ENCODE results near the gene TENT4A. TPM values are rescaled to one million over a fixed set of nuclear protein-coding genes. Genes with fewer than 3 reads are reported as not detected.

The TENT4A gene
- total RNA-seq, 1 experiment from 2014 or later, result 25.6 TPM

DNA sequence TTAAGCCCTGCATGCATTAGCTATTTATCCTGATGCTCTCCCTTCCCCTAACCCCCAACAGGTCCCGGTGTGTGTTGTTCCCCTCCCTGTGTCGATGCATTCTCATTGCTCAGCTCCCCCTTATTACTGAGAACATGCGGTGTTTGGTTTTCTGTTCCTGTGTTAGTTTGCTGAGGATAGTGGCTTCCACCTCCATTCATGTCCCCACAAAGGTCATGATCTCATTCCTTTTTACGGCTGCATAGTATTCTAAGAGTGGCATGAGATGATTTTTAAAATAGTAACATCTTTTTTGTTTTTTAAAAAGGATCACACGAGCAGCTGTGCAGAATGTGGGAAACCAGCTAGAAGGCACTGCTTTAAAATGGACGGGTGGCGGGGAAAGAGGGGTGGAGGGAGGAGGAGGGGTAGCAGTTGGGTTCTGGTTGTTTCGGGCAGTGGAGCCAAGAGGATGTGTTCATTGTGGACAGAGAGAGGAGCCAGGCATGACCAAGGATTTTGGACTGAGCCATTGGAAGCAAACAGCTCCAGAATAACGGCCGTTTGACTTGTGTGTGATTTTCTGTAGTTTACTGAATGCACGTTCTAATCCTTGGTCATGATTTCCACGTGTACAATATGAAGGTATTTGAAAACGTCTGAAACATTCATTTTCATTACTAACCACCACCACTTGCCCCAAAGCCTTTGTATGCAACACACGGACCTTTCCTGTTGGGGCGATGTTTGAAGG, 1.7 kb upstream of the TENT4A start:
- no peak overlapping the region for H2AK5ac ChIP-seq (ENCODE audit: insufficient read length, low read length)
- H4K5ac ChIP-seq (ENCODE audit: insufficient read length, low read depth, low read length), result no peak overlapping the region
- no peak overlapping the region for H2AFZ ChIP-seq (ENCODE audit: low read length)
- no peak for DNase-seq
- no peak overlapping the region for H3K9ac ChIP-seq (ENCODE audit: extremely low read depth, insufficient read length, low read length)
- H3K27me3 ChIP-seq (ENCODE audit: insufficient read depth, low read length), result no peaks in the 10 kb centered on the region
- peaks cover 11% of the 10 kb centered on the region; the same call in 1 of the 2 replicates for H3K79me2 ChIP-seq (ENCODE audit: insufficient read depth, low read length)
- peaks cover 0 to 5% (median 0%) of the 10 kb centered on the region in 3 experiments; a peak in 2 of 7 replicates for H3K36me3 Mint-ChIP-seq (ENCODE audit: insufficient read depth in 1 of 3, low read depth in 3 of 3)
- no peak overlapping the region for H2BK5ac ChIP-seq (ENCODE audit: insufficient read length, low read length)
- H3K27me3 Mint-ChIP-seq (ENCODE audit: low read depth), result peaks cover 19% of the 10 kb centered on the region
- no peaks in the 10 kb centered on the region; a peak in 2 of 5 replicates for H3K9me3 Mint-ChIP-seq
- no peak overlapping the region for H3K27ac Mint-ChIP-seq
- H2BK12ac ChIP-seq (ENCODE audit: insufficient read length, low read depth, low read length), result no peak overlapping the region
- H3K4me1 ChIP-seq (ENCODE audit: insufficient read depth, low read length), result no peaks in the 10 kb centered on the region; the same call in 1 of the 2 replicates
- TF ChIP-seq, protein P1, sequence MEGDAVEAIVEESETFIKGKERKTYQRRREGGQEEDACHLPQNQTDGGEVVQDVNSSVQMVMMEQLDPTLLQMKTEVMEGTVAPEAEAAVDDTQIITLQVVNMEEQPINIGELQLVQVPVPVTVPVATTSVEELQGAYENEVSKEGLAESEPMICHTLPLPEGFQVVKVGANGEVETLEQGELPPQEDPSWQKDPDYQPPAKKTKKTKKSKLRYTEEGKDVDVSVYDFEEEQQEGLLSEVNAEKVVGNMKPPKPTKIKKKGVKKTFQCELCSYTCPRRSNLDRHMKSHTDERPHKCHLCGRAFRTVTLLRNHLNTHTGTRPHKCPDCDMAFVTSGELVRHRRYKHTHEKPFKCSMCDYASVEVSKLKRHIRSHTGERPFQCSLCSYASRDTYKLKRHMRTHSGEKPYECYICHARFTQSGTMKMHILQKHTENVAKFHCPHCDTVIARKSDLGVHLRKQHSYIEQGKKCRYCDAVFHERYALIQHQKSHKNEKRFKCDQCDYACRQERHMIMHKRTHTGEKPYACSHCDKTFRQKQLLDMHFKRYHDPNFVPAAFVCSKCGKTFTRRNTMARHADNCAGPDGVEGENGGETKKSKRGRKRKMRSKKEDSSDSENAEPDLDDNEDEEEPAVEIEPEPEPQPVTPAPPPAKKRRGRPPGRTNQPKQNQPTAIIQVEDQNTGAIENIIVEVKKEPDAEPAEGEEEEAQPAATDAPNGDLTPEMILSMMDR (conservative IDR thresholded peaks at IDR 0.05), result no peak
- H2BK20ac ChIP-seq (ENCODE audit: low read depth, low read length, poor library complexity, severe bottlenecking), result no peak overlapping the region
- H4K8ac ChIP-seq (replicated peaks; ENCODE audit: insufficient read length, low read depth, low read length), result no peak overlapping the region
- H4K91ac ChIP-seq (ENCODE audit: insufficient read length, low read depth, low read length), result no peak overlapping the region
- no peak overlapping the region for H3K14ac ChIP-seq (ENCODE audit: insufficient read depth, low read length)
- no peak overlapping the region for H3K56ac ChIP-seq (ENCODE audit: insufficient read length, low read depth, low read length)
- peaks cover 11% of the 10 kb centered on the region for H3K23me2 ChIP-seq (ENCODE audit: insufficient read length, low read depth, low read length, poor library complexity, severe bottlenecking)
- peak overlapping the region; percentile 79 to 90 for H3K4me3 Mint-ChIP-seq
- no peaks in the 10 kb centered on the region for H3K9me3 ChIP-seq (ENCODE audit: control insufficient read depth, low read depth, low read length)
- no peak overlapping the region for H3K27ac ChIP-seq (ENCODE audit: insufficient read length, low read depth, low read length)
- peak overlapping the region; percentile 87 for H3K4me2 ChIP-seq (ENCODE audit: insufficient read depth, insufficient read length, low read length)
- H3T11ph ChIP-seq (ENCODE audit: low read length), result no peak overlapping the region
- no peak overlapping the region for H3K23ac ChIP-seq (ENCODE audit: insufficient read length, low read depth, low read length)
- peaks cover 26 to 27% of the 10 kb centered on the region in 2 experiments for H3K4me1 Mint-ChIP-seq
- no CpG with 5 or more reads among the region's 15 CpGs for WGBS (ENCODE audit: extremely low coverage, insufficient read length, low lambda C conversion rate)
- H4K20me1 ChIP-seq (ENCODE audit: control insufficient read depth, insufficient read depth, insufficient read length), result peaks cover 8% of the 10 kb centered on the region
- H3K79me1 ChIP-seq (ENCODE audit: insufficient read depth, low read depth, low read length, poor library complexity, severe bottlenecking), result peaks cover 4% of the 10 kb centered on the region
- no peak overlapping the region for H3K4ac ChIP-seq (ENCODE audit: low read depth, low read length)
- no peak overlapping the region for H3K18ac ChIP-seq (ENCODE audit: insufficient read length, low read depth, low read length)
- no peak overlapping the region for H2BK120ac ChIP-seq (ENCODE audit: low read depth, low read length, poor library complexity, severe bottlenecking)
- H2BK15ac ChIP-seq (ENCODE audit: low read depth, low read length), result no peak overlapping the region
